Gastrocnemius medialis (tissue), 4 donors: Measurements from ENCODE around the gene TNS1. TPM values are rescaled to one million over a fixed set of nuclear protein-coding genes. Genes with fewer than 3 reads are reported as not detected.

Experiments
- ATAC-seq, 2 donors: fragments of 150-250 bp; one replicate each; pipeline ENCODE4 v1.9.1; 2016
- DNase-seq, 2 donors: peaks; one replicate each; pipeline ENCODE4 v3.0.0-alpha.2; 2019
- H3K27ac ChIP-seq, 4 donors: fragments of 200-600 bp; sonication (generic); 1 replicate in 1 of 4; 2 replicates in 3 of 4; pipeline ENCODE4 v1.5.1; 2016 to 2018; ENCODE audit warnings: mild to moderate bottlenecking in 2 of 4, moderate library complexity in 1 of 4
- H3K27me3 ChIP-seq, 3 donors: fragments of 200-600 bp; sonication (generic) in 2 of 3; 1 replicate in 1 of 3; 2 replicates in 2 of 3; pipeline versions ENCODE4 v1.5.1 to v1.6.0; 2016 to 2019; ENCODE audit warnings: mild to moderate bottlenecking in 1 of 3, moderate library complexity in 1 of 3
- H3K36me3 ChIP-seq, 2 donors: fragments of 200-600 bp; sonication (generic) in 1 of 2; one replicate each; pipeline ENCODE4 v1.5.1; 2017 to 2018
- H3K4me1 ChIP-seq, 2 donors: fragments of 200-600 bp; sonication (generic) in 1 of 2; one replicate each; pipeline ENCODE4 v1.5.1; 2016 to 2017; ENCODE audit warnings: mild to moderate bottlenecking in 2 of 2
- H3K4me3 ChIP-seq, 4 donors: fragments of 200-600 bp; sonication (generic) in 3 of 4; 1 replicate in 1 of 4; 2 replicates in 3 of 4; pipeline ENCODE4 v1.5.1; 2016 to 2019; ENCODE audit warnings: mild to moderate bottlenecking in 2 of 4
- H3K9me3 ChIP-seq, 3 donors: fragments of 200-600 bp; sonication (generic) in 2 of 3; 1 replicate in 1 of 3; 2 replicates in 2 of 3; pipeline ENCODE4 v1.5.1; 2016 to 2019
- CTCF ChIP-seq, 5 experiments: fragments of 450-650 bp in 3 of 5; fragments of 200-600 bp in 2 of 5; sonication (generic) in 2 of 5; IDR thresholded peaks in 4 of 5; conservative IDR thresholded peaks in 1 of 5; 1 replicate in 4 of 5; 2 replicates in 1 of 5; pipeline ENCODE4 v1.5.1; 2016 to 2019; ENCODE audit warnings: antibody characterized with exemption in 5 of 5, mild to moderate bottlenecking in 3 of 5, moderate library complexity in 3 of 5
- POLR2A ChIP-seq, 2 donors: fragments of 450-650 bp; IDR thresholded peaks; one replicate each; pipeline ENCODE4 v1.6.1; 2017; ENCODE audit warnings: antibody characterized with exemption in 2 of 2, mild to moderate bottlenecking in 2 of 2, moderate library complexity in 2 of 2
- in situ Hi-C, 4 donors: fragments of 200-750 bp; cut with MboI; loops; one replicate each; pipeline versions ENCODE4 v1.15.0 to v1.8.0; 2017; ENCODE audit warnings: low sequenced_read_pairs in 4 of 4
- intact Hi-C: fragments of 100-400 bp; cut with DNase I; formaldehyde crosslinking; loops from one replicate; pipeline ENCODE4 v1.15.1; 2023; ENCODE audit warnings: low total_unique reads
- total RNA-seq, 4 donors: library from RNA; depleted of rRNA; stranded (reverse); fragments of >200 nt; gene quantifications; one replicate each; pipeline versions ENCODE4 v1.1.0 to v1.2.3, GENCODE V29; 2016

The TNS1 gene
- total RNA-seq, 4 donors from 2014 or later, result 407 to 670 (median 484) TPM

- no peaks in the 10 kb centered on the region for H3K9me3 ChIP-seq
- no peak for ATAC-seq
- no peaks in the 10 kb centered on the region for H3K27me3 ChIP-seq
- in situ Hi-C loops, result no loop called here
- no peaks in the 10 kb centered on the region for H3K36me3 ChIP-seq
- intact Hi-C loops, result no loop called here
- no peak for DNase-seq
- H3K27ac ChIP-seq, result no peak overlapping the region
- H3K4me3 ChIP-seq, result no peak overlapping the region
- TF ChIP-seq CTCF (IDR thresholded peaks at IDR 0.05 in 4 of 5, conservative IDR thresholded peaks at IDR 0.05 in 1 of 5) (no peak), POLR2A (IDR thresholded peaks at IDR 0.05) (no peak)
- no peaks in the 10 kb centered on the region for H3K4me1 ChIP-seq
These were observed 229.3 kb downstream of the TNS1 start for GRCh38 chr2:217773539-217773938.

- intact Hi-C loops (no loop called here), in situ Hi-C loops (no loop called here)
- DNase-seq (no peak), ATAC-seq (no peak)
- Histone ChIP-seq H3K9me3 (peaks cover 0 to 4% (median 0%) of the 10 kb centered on the region in 3 donors), H3K27me3 (no peaks in the 10 kb centered on the region), H3K27ac (no peak overlapping the region), H3K4me1 (no peaks in the 10 kb centered on the region), H3K4me3 (no peak overlapping the region), H3K36me3 (no peaks in the 10 kb centered on the region)
- no peak for TF ChIP-seq POLR2A (IDR thresholded peaks at IDR 0.05)
- TF ChIP-seq CTCF (IDR thresholded peaks at IDR 0.05 in 4 of 5, conservative IDR thresholded peaks at IDR 0.05 in 1 of 5), result no peak
These were observed 236.4 kb downstream of the TNS1 start for GRCh38 chr2:217766356-217766755.

- intact Hi-C loops (no loop called here), in situ Hi-C loops (no loop called here)
- Histone ChIP-seq H3K36me3 (no peaks in the 10 kb centered on the region), H3K27me3 (no peaks in the 10 kb centered on the region), H3K9me3 (peaks cover 0 to 4% (median 0%) of the 10 kb centered on the region in 3 donors), H3K4me1 (peaks cover 1 to 2% of the 10 kb centered on the region in 2 donors), H3K4me3 (no peak overlapping the region), H3K27ac (no peak overlapping the region)
- ATAC-seq (no peak), DNase-seq (no peak)
- TF ChIP-seq POLR2A (IDR thresholded peaks at IDR 0.05) (no peak), CTCF (IDR thresholded peaks at IDR 0.05 in 4 of 5, conservative IDR thresholded peaks at IDR 0.05 in 1 of 5) (no peak)
These were observed 241.0 kb downstream of the TNS1 start for GRCh38 chr2:217761645-217762277.

DNA sequence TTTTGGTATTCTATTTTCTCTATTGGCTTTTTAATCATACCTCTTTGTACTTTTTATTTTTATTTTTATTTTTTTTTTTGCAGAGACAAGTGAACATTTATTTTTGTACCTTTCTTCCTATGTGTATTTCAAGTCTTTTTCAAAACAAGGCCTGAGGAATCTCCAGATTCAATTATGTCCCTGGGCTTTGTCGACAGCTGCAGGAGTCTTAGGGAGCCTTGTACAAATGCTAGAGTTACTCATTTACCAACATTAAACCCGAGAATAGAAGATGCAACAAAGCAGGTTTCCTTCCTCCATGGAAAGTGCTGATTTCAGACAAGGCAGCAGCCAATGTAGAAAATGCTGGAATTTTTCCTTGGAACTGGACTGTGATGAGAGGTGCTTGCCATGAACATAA is 242.8 kb downstream of the TNS1 start:
- intact Hi-C loops, result loop anchor here (10.0 kb wide), 1 partner anchor 425 kb away; no protein-coding TSS in a partner anchor
- Histone ChIP-seq H3K27me3 (no peaks in the 10 kb centered on the region), H3K36me3 (no peaks in the 10 kb centered on the region), H3K9me3 (peaks cover 0 to 4% (median 0%) of the 10 kb centered on the region in 3 donors), H3K4me3 (no peak overlapping the region), H3K4me1 (peaks cover 4 to 7% of the 10 kb centered on the region in 2 donors), H3K27ac (no peak overlapping the region)
- DNase-seq (no peak), ATAC-seq (no peak)
- TF ChIP-seq POLR2A (IDR thresholded peaks at IDR 0.05), result no peak
- in situ Hi-C loops, result no loop called here

GRCh38 chr2:217757108-217757463 is 245.7 kb downstream of the TNS1 start:
- H3K27ac ChIP-seq, result no peak overlapping the region
- no peaks in the 10 kb centered on the region for H3K36me3 ChIP-seq
- TF ChIP-seq CTCF (IDR thresholded peaks at IDR 0.05 in 4 of 5, conservative IDR thresholded peaks at IDR 0.05 in 1 of 5) (no peak), POLR2A (IDR thresholded peaks at IDR 0.05) (no peak)
- intact Hi-C loops, result loop anchor here (10.0 kb wide), 1 partner anchor 422 kb away; no protein-coding TSS in a partner anchor
- ATAC-seq (no peak), DNase-seq (no peak)
- peaks cover 0 to 2% (median 0%) of the 10 kb centered on the region in 3 donors for H3K9me3 ChIP-seq
- in situ Hi-C loops, result no loop called here
- peaks cover 4 to 7% of the 10 kb centered on the region in 2 donors for H3K4me1 ChIP-seq
- no peak overlapping the region for H3K4me3 ChIP-seq
- no peaks in the 10 kb centered on the region for H3K27me3 ChIP-seq
